Activated CD8-positive, alpha-beta memory T cell treated with anti-CD3 and anti-CD28 coated beads for 24 hours (primary cell): ENCODE results near the gene ANGPTL8.

Experiments
- DNase-seq: peaks from one replicate; pipeline ENCODE4 v3.0.0-alpha.2; 2020

Gene ANGPTL8

GRCh38 chr19:11239377-11240000 is at the start of gene ANGPTL8:
ANGPTL8 (plus strand) TSS chr19:11239619; CDS start chr19:11239638, 19 bp downstream.
- no peak for DNase-seq

GRCh38 chr19:11190501-11190900 is 48.9 kb upstream of the ANGPTL8 start:
- no peak for DNase-seq

- no peak for DNase-seq
Observed at GRCh38 chr19:11191273-11191755, 48.1 kb upstream of the ANGPTL8 start.

- no peak for DNase-seq
Observed at GRCh38 chr19:11191934-11192333, 47.5 kb upstream of the ANGPTL8 start.

- DNase-seq, result no peak
Observed at GRCh38 chr19:11192957-11193939, 46.2 kb upstream of the ANGPTL8 start.

- no peak for DNase-seq
Observed at GRCh38 chr19:11194173-11194572, 45.2 kb upstream of the ANGPTL8 start.

GRCh38 chr19:11194656-11195558 is 44.5 kb upstream of the ANGPTL8 start:
- no peak for DNase-seq

GRCh38 chr19:11195681-11196080 is 43.7 kb upstream of the ANGPTL8 start:
- DNase-seq, result no peak

- no peak for DNase-seq
Observed at GRCh38 chr19:11196406-11197287, 42.8 kb upstream of the ANGPTL8 start.

GRCh38 chr19:11197291-11198174 is 41.9 kb upstream of the ANGPTL8 start, which contains the start of gene KANK2:
KANK2 (minus strand) TSS chr19:11197545; CDS start chr19:11194511, 3,034 bp downstream.
- DNase-seq, result peak; percentile 91

- DNase-seq, result no peak
Observed at GRCh38 chr19:11198175-11198534, 41.3 kb upstream of the ANGPTL8 start.

- no peak for DNase-seq
Observed at GRCh38 chr19:11198769-11199424, 40.5 kb upstream of the ANGPTL8 start.

GRCh38 chr19:11199517-11199916 is 39.9 kb upstream of the ANGPTL8 start:
- DNase-seq, result no peak

GRCh38 chr19:11200015-11200574 is 39.3 kb upstream of the ANGPTL8 start:
- DNase-seq, result no peak

GRCh38 chr19:11200931-11201330 is 38.5 kb upstream of the ANGPTL8 start:
- DNase-seq, result no peak

- no peak for DNase-seq
Observed at GRCh38 chr19:11201791-11202190, 37.6 kb upstream of the ANGPTL8 start.

GRCh38 chr19:11202488-11203193 is 36.8 kb upstream of the ANGPTL8 start:
- DNase-seq, result no peak

- DNase-seq, result peak; percentile 73
Observed at GRCh38 chr19:11203194-11204075, 36.0 kb upstream of the ANGPTL8 start.
